Measurements from ENCODE around the gene GSS. TPM values are rescaled to one million over a fixed set of nuclear protein-coding genes. Genes with fewer than 3 reads are reported as not detected.

The GSS gene
- total and polyA plus RNA-seq, 4 donors: 32.6 to 52.7 (median 47.9) TPM

- H3K27ac ChIP-seq (ENCODE audit: low read depth in 1 of 2, low read length in 1 of 2): peak overlapping the region in 1 of 2 donors; percentile 16
- no peak overlapping the region for H3K9ac ChIP-seq (ENCODE audit: insufficient read depth in 1 of 2, low read length in 2 of 2)
- no peak for ATAC-seq (ENCODE audit: insufficient read depth, low FRiP score)
- DNase-seq: no peak
- 74 to 84% methylated on average over 3 of the region's 3 CpGs for WGBS, 2 donors
- no peak overlapping the region for H3K4me3 ChIP-seq
- H3K4me1 ChIP-seq (ENCODE audit: control insufficient read depth in 5 of 5, insufficient read depth in 5 of 5, low read length in 5 of 5): peaks cover 0 to 7% (median 0%) of the 10 kb centered on the region in 5 donors
- H3K9me3 ChIP-seq (ENCODE audit: control insufficient read depth in 4 of 4, insufficient read depth in 3 of 4, low read length in 3 of 4): no peaks in the 10 kb centered on the region
- no peaks in the 10 kb centered on the region for H3K27me3 ChIP-seq (ENCODE audit: control insufficient read depth in 3 of 3, insufficient read depth in 3 of 3, low read length in 2 of 3)
- peaks cover 6 to 41% (median 30%) of the 10 kb centered on the region in 4 donors for H3K36me3 ChIP-seq (ENCODE audit: control insufficient read depth in 4 of 4, insufficient read depth in 4 of 4, low read length in 4 of 4)
- TF ChIP-seq CTCF (IDR thresholded peaks at IDR 0.05; ENCODE audit: control extremely low read depth, extremely low read depth): no peak
Observed at GRCh38 chr20:34921436-34921835, 34.2 kb downstream of the GSS start.

GRCh38 chr20:34920055-34920454 lies 35.6 kb downstream of the GSS start:
- Histone ChIP-seq H3K4me1 (ENCODE audit: control insufficient read depth in 5 of 5, insufficient read depth in 5 of 5, low read length in 5 of 5) (peaks cover 0 to 7% (median 0%) of the 10 kb centered on the region in 5 donors), H3K27me3 (ENCODE audit: control insufficient read depth in 3 of 3, insufficient read depth in 3 of 3, low read length in 2 of 3) (no peaks in the 10 kb centered on the region), H3K27ac (ENCODE audit: low read depth in 1 of 2, low read length in 1 of 2) (no peak overlapping the region), H3K9me3 (ENCODE audit: control insufficient read depth in 4 of 4, insufficient read depth in 3 of 4, low read length in 3 of 4) (no peaks in the 10 kb centered on the region), H3K9ac (ENCODE audit: insufficient read depth in 1 of 2, low read length in 2 of 2) (no peak overlapping the region), H3K4me3 (no peak overlapping the region), H3K36me3 (ENCODE audit: control insufficient read depth in 4 of 4, insufficient read depth in 4 of 4, low read length in 4 of 4) (peaks cover 6 to 29% (median 25%) of the 10 kb centered on the region in 4 donors)
- TF ChIP-seq CTCF (IDR thresholded peaks at IDR 0.05; ENCODE audit: control extremely low read depth, extremely low read depth): no peak
- DNase-seq (no peak), ATAC-seq (ENCODE audit: insufficient read depth, low FRiP score) (no peak)

- no peak overlapping the region for H3K27ac ChIP-seq (ENCODE audit: low read depth in 1 of 2, low read length in 1 of 2)
- no peaks in the 10 kb centered on the region for H3K9me3 ChIP-seq (ENCODE audit: control insufficient read depth in 4 of 4, insufficient read depth in 3 of 4, low read length in 3 of 4)
- no peak for TF ChIP-seq CTCF (IDR thresholded peaks at IDR 0.05; ENCODE audit: control extremely low read depth, extremely low read depth)
- peaks cover 0 to 7% (median 0%) of the 10 kb centered on the region in 5 donors for H3K4me1 ChIP-seq (ENCODE audit: control insufficient read depth in 5 of 5, insufficient read depth in 5 of 5, low read length in 5 of 5)
- 82 to 88% methylated on average over 2 of the region's 2 CpGs for WGBS, 2 donors
- H3K27me3 ChIP-seq (ENCODE audit: control insufficient read depth in 3 of 3, insufficient read depth in 3 of 3, low read length in 2 of 3): no peaks in the 10 kb centered on the region
- no peak for ATAC-seq (ENCODE audit: insufficient read depth, low FRiP score)
- H3K36me3 ChIP-seq (ENCODE audit: control insufficient read depth in 4 of 4, insufficient read depth in 4 of 4, low read length in 4 of 4): peaks cover 2 to 31% (median 14%) of the 10 kb centered on the region in 4 donors
- DNase-seq: no peak
- no peak overlapping the region for H3K9ac ChIP-seq (ENCODE audit: insufficient read depth in 1 of 2, low read length in 2 of 2)
- no peak overlapping the region for H3K4me3 ChIP-seq
Observed at GRCh38 chr20:34916774-34917354, 38.7 kb downstream of the GSS start.

Measured in lung (tissue), 12 donors.